ENCODE measurements around the gene C6orf136. TPM values are rescaled to one million over a fixed set of nuclear protein-coding genes. Genes with fewer than 3 reads are reported as not detected.

Gene C6orf136
- total and polyA plus RNA-seq, 9 of the 15 experiments (the other 6 are each of a cell fraction or from before 2014, with no cell fraction given), result 14.1 to 63.1 (median 18.4) TPM

DNA sequence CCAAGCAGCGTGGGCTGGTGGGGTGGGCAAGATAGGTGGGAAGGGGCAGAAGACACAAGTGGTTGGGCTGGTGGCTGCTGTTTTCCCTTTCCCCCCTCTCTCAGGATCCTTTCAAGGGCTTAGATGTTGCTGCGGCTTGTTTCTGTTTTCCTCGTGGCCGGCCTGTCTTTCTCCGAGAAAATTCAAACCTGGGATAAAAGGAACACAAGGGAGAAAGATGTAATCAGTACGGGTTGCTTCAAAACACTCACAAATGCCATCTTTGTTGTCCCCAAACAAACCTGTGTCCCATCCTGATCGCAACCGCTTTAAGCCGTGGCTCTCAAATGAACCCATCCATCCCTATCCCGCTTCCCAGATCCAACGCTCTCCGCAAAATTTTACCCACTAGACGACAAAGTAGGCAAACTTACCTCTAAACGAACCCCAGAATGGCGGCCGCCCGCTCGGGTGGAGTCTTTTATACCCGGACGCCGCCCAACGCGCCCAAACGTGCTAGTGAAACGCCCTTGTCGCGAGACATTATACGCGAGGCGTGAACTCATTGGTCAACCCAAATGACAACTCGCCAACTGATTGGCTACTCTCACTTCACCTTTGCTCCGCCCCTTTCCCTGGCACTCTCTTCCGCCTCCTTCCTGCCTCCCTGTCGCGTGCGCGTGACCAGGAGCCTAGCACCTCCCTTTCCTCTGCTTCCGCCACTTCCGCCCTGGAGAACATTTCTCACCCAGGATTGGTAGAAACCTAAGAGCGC is 29.9 kb upstream of the C6orf136 start, which contains the start of gene PPP1R10 (continued):
- TF ChIP-seq HSF4 (CRISPR knock-in tag; IDR thresholded peaks at IDR 0.05; ENCODE audit: borderline replicate concordance), result no peak
- no peak; the same call in none of the 2 replicates for TF ChIP-seq C11orf30 (IDR thresholded peaks at IDR 0.05; ENCODE audit: low read depth)
- TF ChIP-seq, protein P1, sequence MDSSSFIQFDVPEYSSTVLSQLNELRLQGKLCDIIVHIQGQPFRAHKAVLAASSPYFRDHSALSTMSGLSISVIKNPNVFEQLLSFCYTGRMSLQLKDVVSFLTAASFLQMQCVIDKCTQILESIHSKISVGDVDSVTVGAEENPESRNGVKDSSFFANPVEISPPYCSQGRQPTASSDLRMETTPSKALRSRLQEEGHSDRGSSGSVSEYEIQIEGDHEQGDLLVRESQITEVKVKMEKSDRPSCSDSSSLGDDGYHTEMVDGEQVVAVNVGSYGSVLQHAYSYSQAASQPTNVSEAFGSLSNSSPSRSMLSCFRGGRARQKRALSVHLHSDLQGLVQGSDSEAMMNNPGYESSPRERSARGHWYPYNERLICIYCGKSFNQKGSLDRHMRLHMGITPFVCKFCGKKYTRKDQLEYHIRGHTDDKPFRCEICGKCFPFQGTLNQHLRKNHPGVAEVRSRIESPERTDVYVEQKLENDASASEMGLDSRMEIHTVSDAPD (CRISPR knock-in tag; IDR thresholded peaks at IDR 0.05), result no peak
- TF ChIP-seq CXXC5 (CRISPR knock-in tag; IDR thresholded peaks at IDR 0.05), result peak; percentile 98
- TF ChIP-seq POU5F1 (IDR thresholded peaks at IDR 0.05; ENCODE audit: borderline replicate concordance, low read depth, low read length, partially characterized antibody), result peak; percentile 16
- TF ChIP-seq KLF16 (IDR thresholded peaks at IDR 0.05), result peak; percentile 4
- no peak for TF ChIP-seq BCL6 (CRISPR knock-in tag; IDR thresholded peaks at IDR 0.05)
- peak; percentile 76 for TF ChIP-seq RBM25 (IDR thresholded peaks at IDR 0.05; ENCODE audit: low read depth, low read length, severe bottlenecking)
- TF ChIP-seq HNRNPK (IDR thresholded peaks at IDR 0.05; ENCODE audit: low read depth, low read length, poor library complexity, severe bottlenecking), result no peak
- TF ChIP-seq TCFL5 (CRISPR knock-in tag; conservative IDR thresholded peaks at IDR 0.05), result peak; percentile 67
- TF ChIP-seq, protein P2, sequence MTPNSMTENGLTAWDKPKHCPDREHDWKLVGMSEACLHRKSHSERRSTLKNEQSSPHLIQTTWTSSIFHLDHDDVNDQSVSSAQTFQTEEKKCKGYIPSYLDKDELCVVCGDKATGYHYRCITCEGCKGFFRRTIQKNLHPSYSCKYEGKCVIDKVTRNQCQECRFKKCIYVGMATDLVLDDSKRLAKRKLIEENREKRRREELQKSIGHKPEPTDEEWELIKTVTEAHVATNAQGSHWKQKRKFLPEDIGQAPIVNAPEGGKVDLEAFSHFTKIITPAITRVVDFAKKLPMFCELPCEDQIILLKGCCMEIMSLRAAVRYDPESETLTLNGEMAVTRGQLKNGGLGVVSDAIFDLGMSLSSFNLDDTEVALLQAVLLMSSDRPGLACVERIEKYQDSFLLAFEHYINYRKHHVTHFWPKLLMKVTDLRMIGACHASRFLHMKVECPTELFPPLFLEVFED (CRISPR knock-in tag; conservative IDR thresholded peaks at IDR 0.05), result peak; percentile 99
- TF ChIP-seq, protein P3, sequence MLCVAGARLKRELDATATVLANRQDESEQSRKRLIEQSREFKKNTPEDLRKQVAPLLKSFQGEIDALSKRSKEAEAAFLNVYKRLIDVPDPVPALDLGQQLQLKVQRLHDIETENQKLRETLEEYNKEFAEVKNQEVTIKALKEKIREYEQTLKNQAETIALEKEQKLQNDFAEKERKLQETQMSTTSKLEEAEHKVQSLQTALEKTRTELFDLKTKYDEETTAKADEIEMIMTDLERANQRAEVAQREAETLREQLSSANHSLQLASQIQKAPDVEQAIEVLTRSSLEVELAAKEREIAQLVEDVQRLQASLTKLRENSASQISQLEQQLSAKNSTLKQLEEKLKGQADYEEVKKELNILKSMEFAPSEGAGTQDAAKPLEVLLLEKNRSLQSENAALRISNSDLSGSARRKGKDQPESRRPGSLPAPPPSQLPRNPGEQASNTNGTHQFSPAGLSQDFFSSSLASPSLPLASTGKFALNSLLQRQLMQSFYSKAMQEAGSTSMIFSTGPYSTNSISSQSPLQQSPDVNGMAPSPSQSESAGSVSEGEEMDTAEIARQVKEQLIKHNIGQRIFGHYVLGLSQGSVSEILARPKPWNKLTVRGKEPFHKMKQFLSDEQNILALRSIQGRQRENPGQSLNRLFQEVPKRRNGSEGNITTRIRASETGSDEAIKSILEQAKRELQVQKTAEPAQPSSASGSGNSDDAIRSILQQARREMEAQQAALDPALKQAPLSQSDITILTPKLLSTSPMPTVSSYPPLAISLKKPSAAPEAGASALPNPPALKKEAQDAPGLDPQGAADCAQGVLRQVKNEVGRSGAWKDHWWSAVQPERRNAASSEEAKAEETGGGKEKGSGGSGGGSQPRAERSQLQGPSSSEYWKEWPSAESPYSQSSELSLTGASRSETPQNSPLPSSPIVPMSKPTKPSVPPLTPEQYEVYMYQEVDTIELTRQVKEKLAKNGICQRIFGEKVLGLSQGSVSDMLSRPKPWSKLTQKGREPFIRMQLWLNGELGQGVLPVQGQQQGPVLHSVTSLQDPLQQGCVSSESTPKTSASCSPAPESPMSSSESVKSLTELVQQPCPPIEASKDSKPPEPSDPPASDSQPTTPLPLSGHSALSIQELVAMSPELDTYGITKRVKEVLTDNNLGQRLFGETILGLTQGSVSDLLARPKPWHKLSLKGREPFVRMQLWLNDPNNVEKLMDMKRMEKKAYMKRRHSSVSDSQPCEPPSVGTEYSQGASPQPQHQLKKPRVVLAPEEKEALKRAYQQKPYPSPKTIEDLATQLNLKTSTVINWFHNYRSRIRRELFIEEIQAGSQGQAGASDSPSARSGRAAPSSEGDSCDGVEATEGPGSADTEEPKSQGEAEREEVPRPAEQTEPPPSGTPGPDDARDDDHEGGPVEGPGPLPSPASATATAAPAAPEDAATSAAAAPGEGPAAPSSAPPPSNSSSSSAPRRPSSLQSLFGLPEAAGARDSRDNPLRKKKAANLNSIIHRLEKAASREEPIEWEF (CRISPR knock-in tag; IDR thresholded peaks at IDR 0.05), result no peak
- TF ChIP-seq, protein P4, sequence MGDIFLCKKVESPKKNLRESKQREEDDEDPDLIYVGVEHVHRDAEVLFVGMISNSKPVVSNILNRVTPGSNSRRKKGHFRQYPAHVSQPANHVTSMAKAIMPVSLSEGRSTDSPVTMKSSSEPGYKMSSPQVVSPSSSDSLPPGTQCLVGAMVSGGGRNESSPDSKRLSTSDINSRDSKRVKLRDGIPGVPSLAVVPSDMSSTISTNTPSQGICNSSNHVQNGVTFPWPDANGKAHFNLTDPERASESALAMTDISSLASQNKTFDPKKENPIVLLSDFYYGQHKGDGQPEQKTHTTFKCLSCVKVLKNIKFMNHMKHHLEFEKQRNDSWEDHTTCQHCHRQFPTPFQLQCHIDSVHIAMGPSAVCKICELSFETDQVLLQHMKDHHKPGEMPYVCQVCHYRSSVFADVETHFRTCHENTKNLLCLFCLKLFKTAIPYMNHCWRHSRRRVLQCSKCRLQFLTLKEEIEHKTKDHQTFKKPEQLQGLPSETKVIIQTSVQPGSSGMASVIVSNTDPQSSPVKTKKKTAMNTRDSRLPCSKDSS (IDR thresholded peaks at IDR 0.05; ENCODE audit: low read depth, partially characterized antibody), result no peak
- no peak for TF ChIP-seq ZNF146 (CRISPR knock-in tag; IDR thresholded peaks at IDR 0.05; ENCODE audit: unreplicated experiment)
- TF ChIP-seq, protein P5, sequence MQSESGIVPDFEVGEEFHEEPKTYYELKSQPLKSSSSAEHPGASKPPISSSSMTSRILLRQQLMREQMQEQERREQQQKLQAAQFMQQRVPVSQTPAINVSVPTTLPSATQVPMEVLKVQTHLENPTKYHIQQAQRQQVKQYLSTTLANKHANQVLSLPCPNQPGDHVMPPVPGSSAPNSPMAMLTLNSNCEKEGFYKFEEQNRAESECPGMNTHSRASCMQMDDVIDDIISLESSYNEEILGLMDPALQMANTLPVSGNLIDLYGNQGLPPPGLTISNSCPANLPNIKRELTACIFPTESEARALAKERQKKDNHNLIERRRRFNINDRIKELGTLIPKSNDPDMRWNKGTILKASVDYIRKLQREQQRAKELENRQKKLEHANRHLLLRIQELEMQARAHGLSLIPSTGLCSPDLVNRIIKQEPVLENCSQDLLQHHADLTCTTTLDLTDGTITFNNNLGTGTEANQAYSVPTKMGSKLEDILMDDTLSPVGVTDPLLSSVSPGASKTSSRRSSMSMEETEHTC (IDR thresholded peaks at IDR 0.05), result peak; percentile 96
- TF ChIP-seq SNIP1 (IDR thresholded peaks at IDR 0.05; ENCODE audit: low read depth), result peak; percentile 70

Measured in K562 (cell line).